PC-3 (cell line): ENCODE results near the gene FAM98C. TPM values are rescaled to one million over a fixed set of nuclear protein-coding genes. Genes with fewer than 3 reads are reported as not detected.

Experiments used
- ATAC-seq: fragments of 200-7000 bp; cut with Tn5 transposase; 2 replicates; pipeline ENCODE4 v1.9.1; 2020; ENCODE audit warnings: mild to moderate bottlenecking, moderate library complexity
- BruUV-seq: library from RNA; stranded (reverse); fragments of 400-500 nt; replicated peaks from 2 replicates; lab custom pipeline; 2021; lab: Mats Ljungman, UMichigan
- CTCF ChIA-PET: fragments of 300-600 bp; sonication (Branson Sonifier 250); formaldehyde crosslinking; loops from one replicate; lab custom pipeline; 2022; ENCODE audit warnings: antibody characterized with exemption; lab: Charles Lee
- POLR2A ChIA-PET: fragments of 300-600 bp; sonication (Branson Sonifier 250); formaldehyde crosslinking; loops from one replicate; lab custom pipeline; 2022; ENCODE audit warnings: antibody characterized with exemption; ENCODE audit not compliant: unreplicated experiment; lab: Charles Lee
- DNase-seq: peaks from one replicate; pipeline ENCODE4 v3.0.0-alpha.2; 2015
- H2AFZ ChIP-seq: fragments of 300-600 bp; sonication (generic); 2 replicates; pipeline ENCODE4 v1.6.0; 2016; ENCODE audit warnings: antibody characterized with exemption, low read length
- H3F3A ChIP-seq: fragments of 300-600 bp; sonication (generic); one replicate; pipeline ENCODE4 v1.6.0; 2017; ENCODE audit warnings: antibody characterized with exemption, low read length, control low read depth, mild to moderate bottlenecking; ENCODE audit not compliant: unreplicated experiment
- H3K27ac ChIP-seq: fragments of 300-600 bp; sonication (generic); 2 replicates; pipeline ENCODE4 v1.5.1; 2016; ENCODE audit warnings: mild to moderate bottlenecking, low read length
- H3K27me3 ChIP-seq: fragments of 300-600 bp; sonication (generic); 2 replicates; pipeline ENCODE4 v1.6.1; 2016; ENCODE audit warnings: low read length, mixed read lengths
- H3K36me3 ChIP-seq: fragments of 300-600 bp; sonication (generic); 2 replicates; pipeline ENCODE4 v1.6.1; 2016; ENCODE audit warnings: low read depth, mixed run types, low read length, mixed read lengths
- H3K4me1 ChIP-seq: fragments of 300-600 bp; sonication (generic); 2 replicates; pipeline ENCODE4 v1.5.1; 2016; ENCODE audit warnings: low read length; ENCODE audit not compliant: insufficient read depth
- H3K4me2 ChIP-seq: fragments of 300-600 bp; sonication (generic); 2 replicates; pipeline ENCODE4 v1.6.0; 2016; ENCODE audit warnings: low read length
- H3K4me3 ChIP-seq: fragments of 300-600 bp; sonication (generic); 2 replicates; pipeline ENCODE4 v1.5.1; 2016; ENCODE audit warnings: mild to moderate bottlenecking, low read length, mixed read lengths
- H3K79me2 ChIP-seq: fragments of 300-600 bp; sonication (generic); 2 replicates; pipeline ENCODE4 v1.6.1; 2017; ENCODE audit warnings: low read length, mixed read lengths
- H3K9ac ChIP-seq: fragments of 300-600 bp; sonication (generic); 2 replicates; pipeline ENCODE4 v1.6.0; 2016; ENCODE audit warnings: mild to moderate bottlenecking, low read length
- H3K9me2 ChIP-seq: fragments of 300-600 bp; sonication (generic); replicated peaks from 2 replicates; pipeline ENCODE4 v1.6.1; 2016; ENCODE audit warnings: mixed run types, low read length, mixed read lengths
- H3K9me3 ChIP-seq: fragments of 300-600 bp; sonication (generic); 2 replicates; pipeline ENCODE4 v1.6.1; 2016; ENCODE audit warnings: low read length, mixed read lengths
- H4K20me1 ChIP-seq: fragments of 300-600 bp; sonication (generic); 2 replicates; pipeline ENCODE4 v1.6.1; 2016; ENCODE audit warnings: low read length, mixed read lengths
- CTCF ChIP-seq: fragments of 300-600 bp; sonication (generic); conservative IDR thresholded peaks from 2 replicates; pipeline ENCODE4 v1.5.1; 2017; ENCODE audit warnings: antibody characterized with exemption, low read depth, mild to moderate bottlenecking, low read length
- EZH2 ChIP-seq: fragments of 300-600 bp; sonication (generic); IDR thresholded peaks from one replicate; pipeline ENCODE4 v1.6.1; 2017; ENCODE audit warnings: antibody characterized with exemption, mild to moderate bottlenecking, low read length; ENCODE audit not compliant: unreplicated experiment
- EZH2phosphoT487 ChIP-seq: fragments of 300-600 bp; sonication (generic); IDR thresholded peaks from 2 replicates; pipeline ENCODE4 v1.6.1; 2018; ENCODE audit warnings: mild to moderate bottlenecking, antibody characterized with exemption, low read length, borderline replicate concordance
- intact Hi-C: fragments of 100-400 bp; cut with micrococcal nuclease; formaldehyde crosslinking; loops from 2 replicates; pipeline ENCODE4 v1.9.0; 2023
- total RNA-seq: library from RNA; depleted of rRNA; stranded (reverse); fragments of >200 nt; gene quantifications from 2 replicates; pipeline ENCODE4 v1.2.3, GENCODE V29; 2014

FAM98C gene
- total RNA-seq, 1 experiment from 2014 or later, result 23.5 TPM

GRCh38 chr19:38386971-38387549 lies 15.8 kb upstream of the FAM98C start:
- intact Hi-C loops, result loop anchor here (5.0 kb wide), 1 partner anchor 50 kb away; the partner anchor contains the start of gene CATSPERG
- no peaks in the 10 kb centered on the region for H3K9me3 ChIP-seq
- no peaks in the 10 kb centered on the region for H3K9me2 ChIP-seq
- peak overlapping the region; percentile 85 for H3K4me3 ChIP-seq
- TF ChIP-seq CTCF (no peak), EZH2 (no peak), EZH2phosphoT487 (no peak)
- no peak for ATAC-seq
- H2AFZ ChIP-seq, result peak overlapping the region; percentile 74; the same call in 1 of the 2 replicates
- BruUV-seq, result no TSS peak
- peak overlapping the region; percentile 97 for H3K4me2 ChIP-seq
- no peaks in the 10 kb centered on the region for H4K20me1 ChIP-seq
- H3K4me1 ChIP-seq, result peaks cover 7% of the 10 kb centered on the region; the same call in 1 of the 2 replicates
- no peak overlapping the region for H3K9ac ChIP-seq
- CTCF ChIA-PET, result interaction anchor here (1.4 kb wide), 1 partner anchor 16 kb away, joined by 26 read pairs; the partner anchor contains the start of gene FAM98C
- POLR2A ChIA-PET, result interaction anchor here (0.5 to 1.5 kb wide), 4 partner anchors 13 to 1049 kb away, joined by 3 to 17 read pairs (median 6); partner anchors contain the start of genes FAM98C, PSMD8 and RPS16
- H3K36me3 ChIP-seq, result peaks cover 8% of the 10 kb centered on the region
- H3K27ac ChIP-seq, result no peak overlapping the region
- no peaks in the 10 kb centered on the region for H3F3A ChIP-seq
- H3K79me2 ChIP-seq, result no peaks in the 10 kb centered on the region
- H3K27me3 ChIP-seq, result no peaks in the 10 kb centered on the region
- no peak for DNase-seq

GRCh38 chr19:38387550-38388348 lies 15.1 kb upstream of the FAM98C start, which contains the start of gene GGN:
Gene GGN (minus strand): TSS chr19:38388034. CDS start chr19:38387261, 773 bp downstream.
- Histone ChIP-seq H3K27ac (peak within 1 kb of the TSS; percentile 56), H3K9ac (peak within 1 kb of the TSS; percentile 70), H4K20me1 (no peaks in the 10 kb centered on the region), H3K9me2 (no peaks in the 10 kb centered on the region), H3K4me1 (peaks cover 7% of the 10 kb centered on the region; the same call in 1 of the 2 replicates), H3K4me3 (peak within 1 kb of the TSS; percentile 85), H3K9me3 (no peaks in the 10 kb centered on the region), H3K79me2 (no peaks in the 10 kb centered on the region), H3K27me3 (no peaks in the 10 kb centered on the region), H2AFZ (peak within 1 kb of the TSS; percentile 74), H3K36me3 (peaks cover 4% of the 10 kb centered on the region; the same call in 1 of the 2 replicates), H3K4me2 (peak within 1 kb of the TSS; percentile 97), H3F3A (no peaks in the 10 kb centered on the region)
- no peak for TF ChIP-seq EZH2
- TF ChIP-seq EZH2phosphoT487, result no peak
- TF ChIP-seq CTCF, result no peak
- intact Hi-C loops, result loop anchor here (1.0 to 5.0 kb wide), 2 partner anchors 12 to 50 kb away; partner anchors contain the start of gene CATSPERG
- POLR2A ChIA-PET, result interaction anchor here (0.6 to 1.5 kb wide), 5 partner anchors 13 to 498 kb away, joined by 3 to 17 read pairs (median 6); partner anchors contain the start of genes FAM98C and PSMD8
- DNase-seq (peak; percentile 87), ATAC-seq (peak; percentile 70)
- BruUV-seq, result no TSS peak
- CTCF ChIA-PET, result interaction anchor here (0.7 to 1.5 kb wide), 3 partner anchors 14 to 52 kb away, joined by 7 to 26 read pairs (median 7); partner anchors contain the start of genes CATSPERG, FAM98C and PSMD8
